B cell (primary cell): ENCODE measurements around the gene ZNF683. TPM values are rescaled to one million over a fixed set of nuclear protein-coding genes. Genes with fewer than 3 reads are reported as not detected.

ENCODE experiments used
- ATAC-seq: fragments of 200-7000 bp; cut with Tn5 transposase; one replicate; pipeline ENCODE4 v1.10.0; 2021; ENCODE audit warnings: low read depth, mild to moderate bottlenecking, moderate number of reproducible peaks, moderate library complexity
- CTCF ChIA-PET: fragments of 350-600 bp; sonication (Branson Sonifier 250); formaldehyde crosslinking; loops from one replicate; lab custom pipeline; 2021; ENCODE audit warnings: antibody characterized with exemption, inconsistent platforms; lab: Charles Lee
- POLR2A ChIA-PET: fragments of 350-600 bp; sonication (Branson Sonifier 250); formaldehyde crosslinking; loops from one replicate; lab custom pipeline; 2021; ENCODE audit warnings: antibody characterized with exemption; lab: Charles Lee
- DNase-seq: peaks from one replicate; pipeline ENCODE4 v3.0.0; 2013
- H2AFZ ChIP-seq: 2 replicates; pipeline ENCODE4 v1.6.1; 2012; ENCODE audit warnings: mild to moderate bottlenecking, low read depth, low read length; ENCODE audit not compliant: insufficient read depth, poor library complexity, severe bottlenecking
- H3K27ac ChIP-seq, 2 donors: 1 replicate in 1 of 2; 2 replicates in 1 of 2; pipeline ENCODE4 v1.5.1; 2012 to 2013; ENCODE audit warnings: low read length in 2 of 2, mild to moderate bottlenecking in 2 of 2, moderate library complexity in 1 of 2
- H3K27me3 ChIP-seq, 4 experiments: fragments of 200-600 bp in 1 of 4; sonication (generic) in 1 of 4; replicated peaks in 1 of 4; 1 replicate in 2 of 4; 2 replicates in 2 of 4; pipeline versions ENCODE4 v1.6.1 to v1.7.0; 2013 to 2016; ENCODE audit warnings: low read length in 3 of 4, mild to moderate bottlenecking in 2 of 4, mixed read lengths in 1 of 4, moderate library complexity in 1 of 4; ENCODE audit not compliant: insufficient read depth in 4 of 4, control insufficient read depth in 3 of 4; ENCODE audit errors: control extremely low read depth in 1 of 4
- H3K36me3 ChIP-seq, 2 experiments: replicated peaks in 1 of 2; 1 replicate in 1 of 2; 2 replicates in 1 of 2; pipeline versions ENCODE4 v1.6.1 to v1.7.1; 2013; ENCODE audit warnings: low read length in 1 of 2; ENCODE audit not compliant: insufficient read depth in 2 of 2, control insufficient read depth in 1 of 2; ENCODE audit errors: control extremely low read depth in 1 of 2, extremely low read depth in 1 of 2
- H3K4me1 ChIP-seq, 2 donors: fragments of 200-600 bp in 1 of 2; sonication (generic) in 1 of 2; 1 replicate in 1 of 2; 2 replicates in 1 of 2; pipeline versions ENCODE4 v1.5.1 to v1.6.1; 2013 to 2017; ENCODE audit warnings: low read length in 2 of 2; ENCODE audit not compliant: control insufficient read depth in 2 of 2, insufficient read depth in 2 of 2
- H3K4me2 ChIP-seq: replicated peaks from 2 replicates; pipeline ENCODE3; 2012; ENCODE audit warnings: mild to moderate bottlenecking, low read depth, low read length; ENCODE audit not compliant: poor library complexity, severe bottlenecking
- H3K4me3 ChIP-seq, 5 experiments: fragments of 200-600 bp in 1 of 5; sonication (generic) in 1 of 5; 1 replicate in 3 of 5; 2 replicates in 2 of 5; pipeline versions ENCODE4 v1.5.1 to v1.7.0; 2011 to 2016; ENCODE audit warnings: low read length in 4 of 5, mild to moderate bottlenecking in 4 of 5, low read depth in 2 of 5, control low read depth in 1 of 5, moderate library complexity in 1 of 5; ENCODE audit not compliant: insufficient read depth in 1 of 5; ENCODE audit errors: control extremely low read depth in 1 of 5, extremely low read depth in 1 of 5
- H3K79me2 ChIP-seq: fragments of 200-600 bp; sonication (generic); one replicate; pipeline ENCODE4 v1.6.0; 2016; ENCODE audit warnings: low read length; ENCODE audit not compliant: control insufficient read depth, insufficient read depth
- H3K9ac ChIP-seq: fragments of 200-600 bp; sonication (generic); 2 replicates; pipeline ENCODE4 v1.6.1; 2017; ENCODE audit warnings: mild to moderate bottlenecking, low read length, moderate library complexity
- H3K9me3 ChIP-seq, 3 donors: one replicate each; pipeline versions ENCODE4 v1.6.1 to v1.7.1; 2013; ENCODE audit warnings: low read length in 2 of 3; ENCODE audit not compliant: control insufficient read depth in 2 of 3, insufficient read depth in 1 of 3; ENCODE audit errors: control extremely low read depth in 1 of 3
- H4K20me1 ChIP-seq: 2 replicates; pipeline ENCODE4 v1.6.0; 2012; ENCODE audit warnings: mild to moderate bottlenecking, low read length; ENCODE audit not compliant: insufficient read depth, control insufficient read depth, poor library complexity, severe bottlenecking
- H3K27ac Mint-ChIP-seq: one replicate; pipeline ENCODE4 v1.8.0; 2021; ENCODE audit warnings: mixed read lengths
- H3K27me3 Mint-ChIP-seq: one replicate; pipeline ENCODE4 v1.8.0; 2021; ENCODE audit warnings: mixed read lengths
- H3K4me1 Mint-ChIP-seq: one replicate; pipeline ENCODE4 v1.8.0; 2021; ENCODE audit warnings: mixed read lengths
- H3K4me3 Mint-ChIP-seq: one replicate; pipeline ENCODE4 v1.8.0; 2021; ENCODE audit warnings: mixed read lengths
- H3K9me3 Mint-ChIP-seq: one replicate; pipeline ENCODE4 v1.8.0; 2022; ENCODE audit warnings: mixed read lengths; ENCODE audit not compliant: insufficient read depth
- CTCF ChIP-seq: fragments of 200-600 bp; IDR thresholded peaks from one replicate; pipeline ENCODE4 v1.8.0; 2022; ENCODE audit warnings: antibody characterized with exemption, mild to moderate bottlenecking
- EZH2 ChIP-seq: IDR thresholded peaks from 2 replicates; pipeline ENCODE4 v1.6.1; 2012; ENCODE audit warnings: borderline replicate concordance, low read depth, mild to moderate bottlenecking, moderate library complexity, low read length; ENCODE audit not compliant: insufficient read depth, poor library complexity, severe bottlenecking
- WGBS: methylation state at CpG from one replicate; pipeline ENCODE4 v1.1.5; 2013; ENCODE audit warnings: missing lambda C conversion rate; ENCODE audit not compliant: insufficient coverage; 5-methylcytosine and 5-hydroxymethylcytosine counted together
- intact Hi-C: fragments of 100-400 bp; cut with micrococcal nuclease; formaldehyde crosslinking; loops from one replicate; pipeline ENCODE4 v1.10.0; 2022
- polyA plus RNA-seq: library from polyadenylated mRNA; depleted of rRNA; stranded (reverse); fragments of >200 nt; gene quantifications from 2 replicates; pipeline ENCODE4 v1.2.3, GENCODE V29; 2012
- total RNA-seq, 2 donors: library from RNA; stranded (reverse); fragments of 120-200 nt in 1 of 2; gene quantifications; 1 replicate in 1 of 2; 2 replicates in 1 of 2; pipeline versions ENCODE4 v1.2.3 to v1.2.4, GENCODE V29; 2013 to 2022

The ZNF683 gene
- total and polyA plus RNA-seq, 2 donors (not counting 1 experiment from before 2014, with no cell fraction given): 0.45 to 0.67 TPM

GRCh38 chr1:26315874-26316850 is 56.4 kb downstream of the ZNF683 start:
- peaks cover 0 to 23% of the 10 kb centered on the region in 2 experiments for H3K36me3 ChIP-seq
- H4K20me1 ChIP-seq: peaks cover 33% of the 10 kb centered on the region
- DNase-seq: peak; percentile 47
- TF ChIP-seq CTCF (no peak), EZH2 (no peak)
- H3K27ac Mint-ChIP-seq: peak overlapping the region; percentile 97
- H3K9ac ChIP-seq: peak overlapping the region; percentile 85
- ATAC-seq: peak; percentile 9
- peak overlapping the region; percentile 67 to 86 for H3K27ac ChIP-seq
- no peak overlapping the region for H2AFZ ChIP-seq
- H3K27me3 Mint-ChIP-seq: no peaks in the 10 kb centered on the region
- no peaks in the 10 kb centered on the region for H3K9me3 Mint-ChIP-seq
- 55% methylated on average over 4 of the region's 8 CpGs for WGBS
- H3K4me2 ChIP-seq: peak overlapping the region; percentile 73
- intact Hi-C loops: loop anchor here (5.0 to 10.0 kb wide), 2 partner anchors 119 to 156 kb away; partner anchors contain the start of genes DHDDS and HMGN2
- H3K9me3 ChIP-seq: no peaks in the 10 kb centered on the region
- H3K4me1 ChIP-seq: peaks cover 72 to 75% of the 10 kb centered on the region in 2 donors
- H3K4me1 Mint-ChIP-seq: peaks cover 72% of the 10 kb centered on the region
- H3K4me3 ChIP-seq: peak overlapping the region in 4 of 5 experiments; percentile 90 to 95 (median 94)
- ChIA-PET POLR2A (interaction anchor here (0.6 to 15.2 kb wide), 6 partner anchors 9 to 472 kb away, joined by 3 to 1239 read pairs (median 12); partner anchors contain the start of genes SH3BGRL3 and UBXN11), CTCF (interaction anchor here (0.6 to 30.0 kb wide), 8 partner anchors 9 to 203 kb away, joined by 3 to 1400 read pairs (median 5); partner anchors contain the start of genes CEP85, SH3BGRL3, UBXN11 and ZNF593)
- H3K27me3 ChIP-seq: no peaks in the 10 kb centered on the region
- peak overlapping the region; percentile 89 for H3K4me3 Mint-ChIP-seq
- peaks cover 81% of the 10 kb centered on the region for H3K79me2 ChIP-seq
